Stimulated activated CD4-positive, alpha-beta T cell treated with anti-CD3 and anti-CD28 coated beads, Interleukin-1b, Interleukin-23, amount 100 ng/mL, for 48 hours (primary cell): ENCODE results near the gene NHLRC4.

Experiments used
- DNase-seq: peaks from one replicate; pipeline ENCODE4 v3.0.0-alpha.2; 2020

The NHLRC4 gene

GRCh38 chr16:606656-607307 lies 40.0 kb downstream of the NHLRC4 start:
- DNase-seq = no peak

DNA sequence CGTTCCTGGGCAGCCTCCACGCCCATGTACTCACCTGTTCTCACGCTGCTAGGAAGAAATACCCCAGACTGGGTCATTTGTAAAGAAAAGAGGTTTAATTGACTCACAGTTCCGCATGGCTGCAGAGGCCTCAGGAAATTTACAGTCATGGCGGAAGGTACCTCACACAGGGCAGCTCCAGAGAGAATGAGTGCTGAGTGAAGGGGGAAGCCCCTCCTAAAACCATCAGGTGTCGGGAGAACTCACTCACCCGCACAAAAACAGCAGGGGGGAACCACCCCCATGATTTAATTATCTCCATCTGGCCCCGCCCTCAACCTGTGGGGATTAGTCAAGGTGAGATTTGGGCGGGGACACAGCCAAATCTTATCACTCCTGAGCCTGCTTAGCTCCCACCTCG lies 41.2 kb downstream of the NHLRC4 start:
- peak; percentile 85 for DNase-seq

GRCh38 chr16:609316-609715 lies 42.5 kb downstream of the NHLRC4 start:
- no peak for DNase-seq

- no peak for DNase-seq
Measured at GRCh38 chr16:609984-610383, 43.2 kb downstream of the NHLRC4 start.

DNA sequence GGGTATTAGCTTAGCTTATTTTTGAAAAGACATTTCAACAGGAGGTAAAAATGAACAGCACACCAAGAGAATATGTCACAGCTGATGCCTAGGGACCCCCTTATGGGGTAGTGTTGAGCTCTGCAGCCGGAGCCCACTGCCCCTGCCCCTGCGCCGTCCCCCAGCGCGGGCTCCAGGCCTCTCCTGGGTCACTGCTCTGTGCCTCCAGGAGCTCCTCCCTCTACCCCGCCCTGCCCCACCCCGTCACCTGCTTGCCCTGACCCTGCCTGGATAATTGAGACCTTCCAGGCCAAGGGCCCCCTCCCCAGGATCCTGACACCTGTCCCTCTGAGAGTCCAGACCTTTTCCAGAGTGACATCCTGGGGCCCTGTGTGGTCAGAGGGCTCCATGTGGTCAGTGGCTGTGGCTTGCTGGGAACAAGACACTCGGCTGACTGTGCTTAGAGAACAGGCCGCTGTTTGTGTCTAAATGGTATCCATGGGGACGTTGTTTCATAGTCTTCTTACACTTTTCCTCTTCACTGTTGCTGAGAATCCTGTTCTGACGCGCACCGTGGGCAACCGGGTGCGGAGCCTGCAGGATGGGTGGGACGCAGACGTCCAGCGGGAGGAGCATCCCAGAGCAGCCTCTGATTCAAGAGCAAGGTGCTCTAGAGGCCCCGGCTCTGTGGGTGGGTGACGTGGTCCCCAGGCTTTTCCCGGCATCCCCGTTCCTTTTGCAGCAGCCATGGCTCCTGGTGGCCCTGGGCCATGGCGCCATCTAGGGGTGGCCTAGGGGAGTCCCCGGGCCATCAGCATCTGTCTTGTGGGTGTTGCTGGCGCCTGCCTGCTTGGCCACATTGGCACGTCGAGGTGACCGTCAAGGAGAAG lies 43.9 kb downstream of the NHLRC4 start:
- DNase-seq = peak; percentile 65

GRCh38 chr16:615122-615521 lies 48.3 kb downstream of the NHLRC4 start:
- DNase-seq = no peak

GRCh38 chr16:616733-617586 lies 50.2 kb downstream of the NHLRC4 start:
- no peak for DNase-seq

DNA sequence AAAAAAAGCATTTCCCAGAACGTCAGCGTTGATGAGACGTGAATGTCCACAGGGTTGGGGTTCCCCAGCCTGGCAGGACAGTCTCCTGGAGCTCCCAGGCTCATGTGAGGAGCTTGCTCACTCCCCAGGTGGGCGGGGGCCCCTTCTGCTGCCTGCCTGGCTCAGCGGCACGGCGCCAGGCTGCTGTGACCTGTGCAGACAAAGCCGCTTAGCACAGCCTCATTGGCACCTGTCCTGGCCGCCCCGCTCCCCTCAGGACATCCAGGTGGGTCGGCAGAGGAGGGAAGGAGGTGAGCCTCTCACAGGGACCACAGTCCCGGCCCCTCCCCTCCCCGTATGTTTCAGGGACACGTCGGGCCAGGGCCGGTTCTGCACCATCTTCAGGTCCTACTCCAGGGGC lies 51.0 kb downstream of the NHLRC4 start:
- no peak for DNase-seq
